Panc1 (cell line): ENCODE measurements around the gene SDK2. TPM values are rescaled to one million over a fixed set of nuclear protein-coding genes. Genes with fewer than 3 reads are reported as not detected.

ENCODE experiments used
- ATAC-seq: fragments of 200-7000 bp; cut with Tn5 transposase; 2 replicates; pipeline ENCODE4 v1.9.1; 2020; ENCODE audit warnings: mild to moderate bottlenecking, moderate library complexity
- BruUV-seq: library from RNA; stranded (reverse); fragments of 400-500 nt; replicated peaks from 2 replicates; lab custom pipeline; 2021; lab: Mats Ljungman, UMichigan
- CTCF ChIA-PET: fragments of 300-600 bp; sonication (Branson Sonifier 250); formaldehyde crosslinking; loops from one replicate; lab custom pipeline; 2022; ENCODE audit warnings: antibody characterized with exemption; lab: Charles Lee
- POLR2A ChIA-PET: fragments of 300-600 bp; sonication (Branson Sonifier 250); formaldehyde crosslinking; loops from one replicate; lab custom pipeline; 2022; ENCODE audit warnings: antibody characterized with exemption; lab: Charles Lee
- DNase-seq: peaks from one replicate; pipeline ENCODE4 v3.0.0-alpha.2; 2010; ENCODE audit warnings: low read depth, low spot score
- H3K27ac ChIP-seq: 2 replicates; pipeline ENCODE4 v1.5.1; 2011; ENCODE audit warnings: mild to moderate bottlenecking, low read length, inconsistent platforms
- H3K27me3 ChIP-seq: fragments of 200-500 bp; sonication (Bioruptor generic); 2 replicates; pipeline ENCODE4 v1.6.0; 2014; ENCODE audit warnings: low read length, inconsistent platforms; ENCODE audit not compliant: control insufficient read depth, insufficient read depth
- H3K36me3 ChIP-seq: fragments of 200-500 bp; sonication (Bioruptor generic); 2 replicates; pipeline ENCODE4 v1.5.1; 2014; ENCODE audit warnings: inconsistent platforms, mild to moderate bottlenecking, low read length, moderate library complexity; ENCODE audit not compliant: control insufficient read depth, insufficient read depth
- H3K4me1 ChIP-seq: 2 replicates; pipeline ENCODE4 v1.5.1; 2011; ENCODE audit warnings: inconsistent platforms, mild to moderate bottlenecking, low read length, moderate library complexity; ENCODE audit not compliant: control insufficient read depth, insufficient read depth
- H3K4me3 ChIP-seq, 2 experiments: 2 replicates each; pipeline ENCODE4 v1.5.1; 2011 to 2012; ENCODE audit warnings: low read depth in 2 of 2, low read length in 2 of 2, mild to moderate bottlenecking in 2 of 2, inconsistent platforms in 1 of 2, moderate library complexity in 1 of 2
- H3K9me3 ChIP-seq: fragments of 200-500 bp; sonication (Bioruptor generic); 2 replicates; pipeline ENCODE4 v1.5.1; 2014; ENCODE audit warnings: low read depth, mild to moderate bottlenecking, inconsistent platforms, low read length, moderate library complexity; ENCODE audit not compliant: control insufficient read depth, insufficient read depth
- CTCF ChIP-seq: fragments of 450-650 bp; IDR thresholded peaks from 2 replicates; pipeline ENCODE4 v1.5.1; 2017; ENCODE audit warnings: mild to moderate bottlenecking
- POLR2AphosphoS5 ChIP-seq: IDR thresholded peaks from 2 replicates; pipeline ENCODE4 v1.6.1; 2012; ENCODE audit warnings: mild to moderate bottlenecking, low read depth, low read length, moderate library complexity
- SIN3A ChIP-seq: IDR thresholded peaks from 2 replicates; pipeline ENCODE4 v1.6.1; 2012; ENCODE audit warnings: low read depth, mild to moderate bottlenecking, low read length, moderate library complexity, borderline replicate concordance; ENCODE audit not compliant: insufficient read depth
- TCF7L2 ChIP-seq: IDR thresholded peaks from 2 replicates; pipeline ENCODE4 v1.6.1; 2011; ENCODE audit warnings: mild to moderate bottlenecking, low read depth, low read length, inconsistent platforms
- in situ Hi-C: cut with HindIII; loops from 2 replicates; pipeline ENCODE4 v1.10.0; 2016; ENCODE audit warnings: low sequenced_read_pairs, low pct_unique_long_range_greater_than_20kb
- intact Hi-C: fragments of 100-400 bp; cut with micrococcal nuclease; formaldehyde crosslinking; loops from one replicate; pipeline ENCODE4 v1.10.0; 2022; ENCODE audit not compliant: unreplicated experiment
- total RNA-seq: library from RNA; stranded (reverse); gene quantifications from one replicate; pipeline ENCODE4 v1.2.1, GENCODE V29; 2021; ENCODE audit not compliant: unreplicated experiment
- TF ChIP-seq, protein P1 (sequence below), 2 experiments: IDR thresholded peaks; 2 replicates each; pipeline ENCODE4 v1.6.1; 2011 to 2012; ENCODE audit warnings: low read depth in 2 of 2, control low read depth in 1 of 2, low read length in 1 of 2, mild to moderate bottlenecking in 1 of 2, moderate library complexity in 1 of 2; ENCODE audit not compliant: insufficient read depth in 1 of 2

Gene SDK2
- total RNA-seq, 1 experiment from 2014 or later = 0.41 TPM

GRCh38 chr17:73524941-73525679, 119.1 kb downstream of the SDK2 start:
- H3K4me3 ChIP-seq = no peak overlapping the region
- no peaks in the 10 kb centered on the region for H3K36me3 ChIP-seq
- POLR2A ChIA-PET = no interaction called here
- in situ Hi-C loops (no loop called here), intact Hi-C loops (no loop called here)
- TF ChIP-seq, protein P1, sequence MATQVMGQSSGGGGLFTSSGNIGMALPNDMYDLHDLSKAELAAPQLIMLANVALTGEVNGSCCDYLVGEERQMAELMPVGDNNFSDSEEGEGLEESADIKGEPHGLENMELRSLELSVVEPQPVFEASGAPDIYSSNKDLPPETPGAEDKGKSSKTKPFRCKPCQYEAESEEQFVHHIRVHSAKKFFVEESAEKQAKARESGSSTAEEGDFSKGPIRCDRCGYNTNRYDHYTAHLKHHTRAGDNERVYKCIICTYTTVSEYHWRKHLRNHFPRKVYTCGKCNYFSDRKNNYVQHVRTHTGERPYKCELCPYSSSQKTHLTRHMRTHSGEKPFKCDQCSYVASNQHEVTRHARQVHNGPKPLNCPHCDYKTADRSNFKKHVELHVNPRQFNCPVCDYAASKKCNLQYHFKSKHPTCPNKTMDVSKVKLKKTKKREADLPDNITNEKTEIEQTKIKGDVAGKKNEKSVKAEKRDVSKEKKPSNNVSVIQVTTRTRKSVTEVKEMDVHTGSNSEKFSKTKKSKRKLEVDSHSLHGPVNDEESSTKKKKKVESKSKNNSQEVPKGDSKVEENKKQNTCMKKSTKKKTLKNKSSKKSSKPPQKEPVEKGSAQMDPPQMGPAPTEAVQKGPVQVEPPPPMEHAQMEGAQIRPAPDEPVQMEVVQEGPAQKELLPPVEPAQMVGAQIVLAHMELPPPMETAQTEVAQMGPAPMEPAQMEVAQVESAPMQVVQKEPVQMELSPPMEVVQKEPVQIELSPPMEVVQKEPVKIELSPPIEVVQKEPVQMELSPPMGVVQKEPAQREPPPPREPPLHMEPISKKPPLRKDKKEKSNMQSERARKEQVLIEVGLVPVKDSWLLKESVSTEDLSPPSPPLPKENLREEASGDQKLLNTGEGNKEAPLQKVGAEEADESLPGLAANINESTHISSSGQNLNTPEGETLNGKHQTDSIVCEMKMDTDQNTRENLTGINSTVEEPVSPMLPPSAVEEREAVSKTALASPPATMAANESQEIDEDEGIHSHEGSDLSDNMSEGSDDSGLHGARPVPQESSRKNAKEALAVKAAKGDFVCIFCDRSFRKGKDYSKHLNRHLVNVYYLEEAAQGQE (IDR thresholded peaks at IDR 0.05; ENCODE audit: insufficient read depth in 1 of 2, low read depth in 2 of 2, low read length in 1 of 2) = no peak
- TF ChIP-seq SIN3A (no peak), POLR2AphosphoS5 (no peak), CTCF (no peak), TCF7L2 (no peak)
- DNase-seq (no peak), ATAC-seq (no peak)
- H3K4me1 ChIP-seq = no peaks in the 10 kb centered on the region
- CTCF ChIA-PET = no interaction called here
- no peak overlapping the region for H3K27ac ChIP-seq
- no TSS peak for BruUV-seq
- peaks cover 9% of the 10 kb centered on the region; the same call in 1 of the 2 replicates for H3K27me3 ChIP-seq
- H3K9me3 ChIP-seq = no peaks in the 10 kb centered on the region

- intact Hi-C loops = no loop called here
- H3K4me3 ChIP-seq = no peak overlapping the region
- ATAC-seq (no peak), DNase-seq (no peak)
- CTCF ChIA-PET = no interaction called here
- H3K9me3 ChIP-seq = no peaks in the 10 kb centered on the region
- no peaks in the 10 kb centered on the region; the same call in 1 of the 2 replicates for H3K27me3 ChIP-seq
- no peaks in the 10 kb centered on the region for H3K4me1 ChIP-seq
- BruUV-seq = no TSS peak
- in situ Hi-C loops = no loop called here
- POLR2A ChIA-PET = no interaction called here
- TF ChIP-seq SIN3A (no peak), POLR2AphosphoS5 (no peak), CTCF (no peak), TCF7L2 (no peak)
- TF ChIP-seq, protein P1 (IDR thresholded peaks at IDR 0.05; ENCODE audit: insufficient read depth in 1 of 2, low read depth in 2 of 2, low read length in 1 of 2) = no peak
- H3K27ac ChIP-seq = no peak overlapping the region
- no peaks in the 10 kb centered on the region for H3K36me3 ChIP-seq
Measured at GRCh38 chr17:73522696-73523095, 121.5 kb downstream of the SDK2 start.
